Measurements from ENCODE around the gene ZSCAN9. TPM values are rescaled to one million over a fixed set of nuclear protein-coding genes. Genes with fewer than 3 reads are reported as not detected.

ZSCAN9 gene
- total RNA-seq, 4 donors from 2014 or later, result 12.6 to 26.1 (median 16.7) TPM

GRCh38 chr6:28250747-28251146, 25.7 kb downstream of the ZSCAN9 start:
- intact Hi-C loops (cut with DNase I; ENCODE audit: low total_unique reads), result loop anchor here (10.0 kb wide), 1 partner anchor 106 kb away; the partner anchor contains the start of gene ZKSCAN8

DNA sequence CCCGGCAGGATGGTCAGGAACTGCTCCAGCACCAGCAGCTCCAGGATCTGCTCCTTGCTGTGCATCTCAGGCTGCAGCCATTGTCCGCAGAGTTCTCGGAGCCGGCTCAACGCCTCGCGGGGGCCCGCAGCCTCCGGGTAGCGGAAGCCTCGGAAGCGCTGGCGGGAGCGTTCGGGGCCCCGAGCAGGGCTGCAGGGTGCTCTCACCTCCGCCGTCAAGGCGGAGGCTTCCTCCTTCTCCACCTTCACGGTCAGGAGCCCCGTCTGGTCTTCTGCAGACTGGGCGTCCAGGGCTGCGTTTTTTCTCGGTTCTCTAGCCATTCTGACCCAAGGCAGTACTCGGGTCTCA, 26.6 kb downstream of the ZSCAN9 start:
- WGBS, 2 donors (ENCODE audit: low coverage in 1 of 2), result 1% methylated on average over 25 of the region's 25 CpGs; no CpG with 5 or more reads in 1 of the 2 donors
- peaks cover 19% of the 10 kb centered on the region for H3K27me3 ChIP-seq
- H3K4me3 ChIP-seq, result peak overlapping the region; percentile 42 to 97 (median 83)
- TF ChIP-seq POLR2AphosphoS5 (IDR thresholded peaks at IDR 0.05) (no peak), POLR2A (IDR thresholded peaks at IDR 0.05) (no peak), EP300 (IDR thresholded peaks at IDR 0.05; ENCODE audit: low read depth) (no peak)
- TF ChIP-seq, protein P1, sequence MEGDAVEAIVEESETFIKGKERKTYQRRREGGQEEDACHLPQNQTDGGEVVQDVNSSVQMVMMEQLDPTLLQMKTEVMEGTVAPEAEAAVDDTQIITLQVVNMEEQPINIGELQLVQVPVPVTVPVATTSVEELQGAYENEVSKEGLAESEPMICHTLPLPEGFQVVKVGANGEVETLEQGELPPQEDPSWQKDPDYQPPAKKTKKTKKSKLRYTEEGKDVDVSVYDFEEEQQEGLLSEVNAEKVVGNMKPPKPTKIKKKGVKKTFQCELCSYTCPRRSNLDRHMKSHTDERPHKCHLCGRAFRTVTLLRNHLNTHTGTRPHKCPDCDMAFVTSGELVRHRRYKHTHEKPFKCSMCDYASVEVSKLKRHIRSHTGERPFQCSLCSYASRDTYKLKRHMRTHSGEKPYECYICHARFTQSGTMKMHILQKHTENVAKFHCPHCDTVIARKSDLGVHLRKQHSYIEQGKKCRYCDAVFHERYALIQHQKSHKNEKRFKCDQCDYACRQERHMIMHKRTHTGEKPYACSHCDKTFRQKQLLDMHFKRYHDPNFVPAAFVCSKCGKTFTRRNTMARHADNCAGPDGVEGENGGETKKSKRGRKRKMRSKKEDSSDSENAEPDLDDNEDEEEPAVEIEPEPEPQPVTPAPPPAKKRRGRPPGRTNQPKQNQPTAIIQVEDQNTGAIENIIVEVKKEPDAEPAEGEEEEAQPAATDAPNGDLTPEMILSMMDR (IDR thresholded peaks at IDR 0.05), result no peak
- peaks cover 0 to 4% (median 0%) of the 10 kb centered on the region in 4 donors for H3K36me3 ChIP-seq
- peak; percentile 10 for DNase-seq
- intact Hi-C loops (cut with DNase I; ENCODE audit: low total_unique reads), result loop anchor here (10.0 kb wide), 1 partner anchor 107 kb away; the partner anchor contains the start of gene ZKSCAN8
- peaks cover 11 to 17% (median 15%) of the 10 kb centered on the region in 4 donors for H3K4me1 ChIP-seq
- no peaks in the 10 kb centered on the region for H3K9me3 ChIP-seq
- H3K27ac ChIP-seq, result peak overlapping the region; percentile 60 to 80 (median 68)
- in situ Hi-C loops (cut with MboI; ENCODE audit: low pct_ligation_motif_present in 1 of 4, low pct_unique_long_range_greater_than_20kb in 1 of 4, low sequenced_read_pairs in 3 of 4), result loop anchor here in 1 of 4 donors (25.0 kb wide), 1 partner anchor 111 kb away; no protein-coding TSS in a partner anchor

More at GRCh38 chr6:28250747-28251146, 25.7 kb downstream of the ZSCAN9 start:
- no peak for DNase-seq
- H3K36me3 ChIP-seq, result peaks cover 0 to 7% (median 3%) of the 10 kb centered on the region in 4 donors
- H3K4me3 ChIP-seq, result no peak overlapping the region
- H3K27me3 ChIP-seq, result peaks cover 14% of the 10 kb centered on the region
- no peaks in the 10 kb centered on the region for H3K9me3 ChIP-seq
- no peak overlapping the region for H3K27ac ChIP-seq
- WGBS, 2 donors (ENCODE audit: low coverage in 1 of 2), result 74% methylated on average over 2 of the region's 2 CpGs; no CpG with 5 or more reads in 1 of the 2 donors
- TF ChIP-seq POLR2A (IDR thresholded peaks at IDR 0.05), result no peak
- TF ChIP-seq, protein P1 (IDR thresholded peaks at IDR 0.05), result no peak
- TF ChIP-seq EP300 (IDR thresholded peaks at IDR 0.05; ENCODE audit: low read depth), result no peak
- no peak for TF ChIP-seq POLR2AphosphoS5 (IDR thresholded peaks at IDR 0.05)
- in situ Hi-C loops (cut with MboI; ENCODE audit: low pct_ligation_motif_present in 1 of 4, low pct_unique_long_range_greater_than_20kb in 1 of 4, low sequenced_read_pairs in 3 of 4), result loop anchor here in 1 of 4 donors (25.0 kb wide), 1 partner anchor 112 kb away; no protein-coding TSS in a partner anchor
- peaks cover 11 to 17% (median 15%) of the 10 kb centered on the region in 4 donors for H3K4me1 ChIP-seq

DNA sequence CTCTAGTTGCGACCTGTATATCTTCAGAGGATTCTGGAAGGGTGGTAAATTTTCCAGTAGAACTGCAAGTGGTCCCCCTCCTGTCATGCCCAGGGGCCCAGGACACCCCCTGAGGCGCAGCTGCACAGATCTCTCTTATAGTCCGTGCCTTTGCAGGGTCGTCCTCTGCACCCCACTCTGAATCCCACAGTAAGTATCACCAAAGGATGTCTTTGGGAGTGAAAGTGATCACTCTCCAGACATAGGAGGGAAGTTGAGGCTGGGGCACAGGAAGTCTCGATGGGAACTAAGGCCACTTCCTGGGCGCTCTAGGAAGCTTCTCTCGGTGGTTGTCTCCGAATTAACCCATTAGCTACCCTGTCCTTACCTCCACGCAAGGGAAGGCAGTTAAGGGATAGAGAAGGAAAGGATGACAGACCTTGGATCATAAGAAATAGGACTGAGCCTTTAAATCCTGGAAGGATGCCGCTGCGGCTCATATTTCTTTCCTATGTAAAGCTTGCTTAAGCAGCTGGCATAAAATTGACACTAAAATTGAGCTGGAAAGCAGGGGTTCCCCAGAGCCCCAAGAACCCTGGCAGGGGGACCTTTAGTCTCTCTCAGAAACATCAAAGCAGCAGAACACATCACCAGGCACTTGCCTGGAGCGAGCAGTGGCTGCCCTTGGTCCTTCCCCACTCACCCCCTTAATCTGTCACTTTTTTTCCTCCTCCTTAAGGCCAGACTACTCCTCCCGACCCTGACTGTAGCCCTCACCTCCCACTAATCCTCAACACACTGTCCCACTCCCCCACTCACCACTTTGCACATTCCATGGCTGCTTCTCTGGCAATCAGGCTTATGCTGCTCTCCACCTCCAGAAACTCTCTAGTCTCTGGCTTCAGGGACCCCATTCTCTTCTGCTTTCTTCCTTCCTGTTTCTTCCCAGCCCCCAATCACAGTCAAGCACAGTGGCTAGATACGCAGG, 27.2 kb downstream of the ZSCAN9 start, which contains the start of gene ZKSCAN4:
TSS of gene ZKSCAN4 (minus strand) at position 261 of the 967 bp plus-strand sequence. CDS start 289 bp downstream, outside the sequence.
- 9 to 26% methylated on average over 5 to 14 of the region's 14 CpGs for WGBS, 2 donors (ENCODE audit: low coverage in 1 of 2)
- intact Hi-C loops (cut with DNase I; ENCODE audit: low total_unique reads) (loop anchor here (10.0 kb wide), 1 partner anchor 107 kb away; the partner anchor contains the start of gene ZKSCAN8), in situ Hi-C loops (cut with MboI; ENCODE audit: low pct_ligation_motif_present in 1 of 4, low pct_unique_long_range_greater_than_20kb in 1 of 4, low sequenced_read_pairs in 3 of 4) (loop anchor here in 1 of 4 donors (25.0 kb wide), 1 partner anchor 110 kb away; no protein-coding TSS in a partner anchor)

DNA sequence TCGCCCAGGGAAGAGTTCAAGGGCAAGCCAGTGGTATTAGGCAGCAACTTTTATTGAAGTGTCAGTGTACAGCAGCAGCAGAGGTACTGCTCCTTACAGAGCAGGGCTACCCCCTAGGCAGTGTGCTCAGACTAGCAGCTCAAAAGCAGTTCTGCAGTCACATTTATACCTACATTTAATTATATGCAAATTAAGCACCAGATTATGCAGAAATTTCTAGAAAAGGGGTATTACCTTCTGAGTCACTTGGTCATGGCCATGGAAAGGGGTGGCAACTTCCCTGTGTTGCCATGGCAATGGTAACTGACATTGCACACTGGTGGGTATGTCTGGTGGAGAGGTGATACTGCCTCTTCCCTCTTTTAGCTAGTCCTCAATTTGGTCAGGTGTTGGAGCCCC, 29.0 kb downstream of the ZSCAN9 start:
- Histone ChIP-seq H3K4me3 (no peak overlapping the region), H3K9me3 (no peaks in the 10 kb centered on the region), H3K36me3 (no peaks in the 10 kb centered on the region), H3K27ac (no peak overlapping the region), H3K4me1 (peaks cover 11 to 17% (median 16%) of the 10 kb centered on the region in 4 donors), H3K27me3 (peaks cover 19% of the 10 kb centered on the region)
- TF ChIP-seq, protein P1 (IDR thresholded peaks at IDR 0.05), result no peak
- TF ChIP-seq POLR2AphosphoS5 (IDR thresholded peaks at IDR 0.05) (no peak), EP300 (IDR thresholded peaks at IDR 0.05; ENCODE audit: low read depth) (no peak), POLR2A (IDR thresholded peaks at IDR 0.05) (no peak)
- in situ Hi-C loops (cut with MboI; ENCODE audit: low pct_ligation_motif_present in 1 of 4, low pct_unique_long_range_greater_than_20kb in 1 of 4, low sequenced_read_pairs in 3 of 4), result loop anchor here in 1 of 4 donors (25.0 kb wide), 1 partner anchor 108 kb away; no protein-coding TSS in a partner anchor
- intact Hi-C loops (cut with DNase I; ENCODE audit: low total_unique reads), result loop anchor here (10.0 kb wide), 1 partner anchor 109 kb away; the partner anchor contains the start of gene ZKSCAN8
- 73 to 78% methylated on average over 1 of the region's 1 CpG for WGBS, 2 donors (ENCODE audit: low coverage in 1 of 2)
- DNase-seq, result no peak

More for the DNA sequence above, 27.2 kb downstream of the ZSCAN9 start, which contains the start of gene ZKSCAN4:
- H3K9me3 ChIP-seq, result no peaks in the 10 kb centered on the region
- peaks cover 0 to 4% (median 0%) of the 10 kb centered on the region in 4 donors for H3K36me3 ChIP-seq
- peak within 1 kb of the TSS; percentile 42 to 97 (median 83) for H3K4me3 ChIP-seq
- H3K27ac ChIP-seq, result peak within 1 kb of the TSS; percentile 60 to 80 (median 68)
- peak; percentile 87 for DNase-seq
- H3K4me1 ChIP-seq, result peaks cover 11 to 17% (median 15%) of the 10 kb centered on the region in 4 donors
- H3K27me3 ChIP-seq, result peaks cover 19% of the 10 kb centered on the region
- TF ChIP-seq POLR2A (IDR thresholded peaks at IDR 0.05) (no peak), POLR2AphosphoS5 (IDR thresholded peaks at IDR 0.05) (peak in 1 of 3 donors; percentile 48)

Measured in transverse colon (tissue), 4 donors.